Measurements from ENCODE around the gene NRXN3.

- TF ChIP-seq ZEB2 (tag by site-specific recombination; IDR thresholded peaks at IDR 0.05) = no peak
- no peak for TF ChIP-seq ZBTB21 (tag by site-specific recombination; IDR thresholded peaks at IDR 0.05)
- no peak for TF ChIP-seq ZNF211 (tag by site-specific recombination; IDR thresholded peaks at IDR 0.05; ENCODE audit: low read depth)
- TF ChIP-seq ZNF302 (tag by site-specific recombination; IDR thresholded peaks at IDR 0.05; ENCODE audit: low read depth) = no peak
- no peak for TF ChIP-seq ZNF549 (tag by site-specific recombination; IDR thresholded peaks at IDR 0.05)
- no peak for TF ChIP-seq CTCF (tag by site-specific recombination; IDR thresholded peaks at IDR 0.05)
- no peak for TF ChIP-seq ZNF24 (tag by site-specific recombination; IDR thresholded peaks at IDR 0.05)
- no peak for TF ChIP-seq SP7 (tag by site-specific recombination; IDR thresholded peaks at IDR 0.05)
- TF ChIP-seq ZNF768 (tag by site-specific recombination; IDR thresholded peaks at IDR 0.05) = no peak
- TF ChIP-seq ZIC2 (tag by site-specific recombination; IDR thresholded peaks at IDR 0.05) = no peak
- TF ChIP-seq RBAK (tag by site-specific recombination; IDR thresholded peaks at IDR 0.05) = no peak
- no peak for TF ChIP-seq OSR2 (tag by site-specific recombination; IDR thresholded peaks at IDR 0.05)
- TF ChIP-seq ZBTB6 (tag by site-specific recombination; IDR thresholded peaks at IDR 0.05) = no peak
Measured at GRCh38 chr14:79417961-79418360, 1247.8 kb downstream of the NRXN3 start.
